Effector CD8-positive, alpha-beta T cell (primary cell): ENCODE results near the gene MPV17L2.
"Not testable (repeated sequence)": the region's sequence is repeated elsewhere in the genome, so short reads cannot be mapped to it uniquely, and the experiment has no call there.

Source experiments
- DNase-seq: peaks from one replicate; lab custom pipeline; 2025; lab: John Stamatoyannopoulos, UW

MPV17L2 gene

GRCh38 chr19:18193388-18194180 is 566 bp downstream of the MPV17L2 start:
- no peak for DNase-seq

DNA sequence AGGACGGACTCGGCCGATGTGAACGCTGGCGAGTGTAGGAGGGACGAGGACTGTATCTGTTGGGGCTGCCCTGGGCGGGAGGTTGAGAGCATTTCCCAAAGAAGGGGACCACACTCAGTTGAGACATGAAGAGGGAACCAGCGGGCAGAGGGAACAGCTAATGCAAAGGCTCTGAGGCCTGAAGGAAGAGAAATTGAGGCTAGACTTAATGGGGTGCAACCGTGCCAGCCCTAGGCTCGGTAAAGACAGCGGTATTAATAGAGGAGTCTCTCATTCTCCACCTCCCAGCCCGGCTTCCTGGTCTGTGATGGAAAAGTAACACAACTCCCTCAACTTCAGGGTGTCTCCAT is 1.1 kb downstream of the MPV17L2 start:
- no peak for DNase-seq

DNA sequence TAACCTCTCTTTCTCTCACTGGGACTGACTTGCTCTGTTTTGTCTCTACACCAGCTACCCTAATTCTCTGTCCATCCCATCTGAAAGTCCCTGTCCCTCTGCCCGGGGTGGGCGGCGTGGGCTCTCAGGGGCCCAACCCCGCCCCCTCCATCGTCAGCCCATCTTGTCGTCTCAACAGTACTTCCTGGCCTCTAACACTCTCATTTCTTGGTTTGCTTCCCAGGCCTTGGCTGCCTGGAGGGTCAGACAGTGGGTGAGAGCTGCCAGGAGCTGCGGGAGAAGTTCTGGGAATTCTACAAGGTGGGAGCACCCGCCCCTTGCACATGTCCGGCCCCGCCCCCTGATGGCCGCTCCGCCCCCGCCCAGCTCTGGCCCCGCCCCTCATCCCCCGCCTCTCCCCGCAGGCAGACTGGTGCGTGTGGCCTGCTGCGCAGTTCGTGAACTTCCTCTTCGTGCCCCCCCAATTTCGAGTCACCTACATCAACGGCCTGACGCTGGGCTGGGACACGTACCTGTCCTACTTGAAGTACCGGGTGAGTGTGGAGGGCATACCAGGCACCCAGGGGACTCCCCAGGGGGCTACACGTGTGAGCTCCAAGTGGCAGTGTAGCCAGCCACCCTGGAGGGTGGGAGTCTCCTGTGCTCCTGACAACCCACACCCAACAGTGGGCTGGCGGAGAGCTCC is 1.7 kb downstream of the MPV17L2 start:
- DNase-seq, result peak; percentile 30

DNA sequence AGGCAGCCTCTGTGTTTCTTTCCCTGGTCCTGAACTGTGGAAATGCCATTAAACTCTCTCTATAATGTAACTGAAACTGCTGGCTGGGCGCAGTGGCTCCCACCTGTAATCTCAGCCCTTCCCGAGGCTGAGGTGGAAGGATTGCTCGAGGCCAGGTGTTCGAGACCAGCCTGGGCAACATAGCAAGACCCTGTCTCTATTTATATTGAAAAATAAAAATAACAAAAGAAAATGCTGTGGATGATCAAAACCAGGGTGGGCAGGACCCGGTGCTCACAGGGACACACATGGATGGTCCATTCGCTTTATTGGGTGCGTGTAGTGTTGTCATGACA is 3.5 kb downstream of the MPV17L2 start:
- DNase-seq, result no peak

- DNase-seq, result no peak
Observed at GRCh38 chr19:18197306-18197705, 4.3 kb downstream of the MPV17L2 start.

DNA sequence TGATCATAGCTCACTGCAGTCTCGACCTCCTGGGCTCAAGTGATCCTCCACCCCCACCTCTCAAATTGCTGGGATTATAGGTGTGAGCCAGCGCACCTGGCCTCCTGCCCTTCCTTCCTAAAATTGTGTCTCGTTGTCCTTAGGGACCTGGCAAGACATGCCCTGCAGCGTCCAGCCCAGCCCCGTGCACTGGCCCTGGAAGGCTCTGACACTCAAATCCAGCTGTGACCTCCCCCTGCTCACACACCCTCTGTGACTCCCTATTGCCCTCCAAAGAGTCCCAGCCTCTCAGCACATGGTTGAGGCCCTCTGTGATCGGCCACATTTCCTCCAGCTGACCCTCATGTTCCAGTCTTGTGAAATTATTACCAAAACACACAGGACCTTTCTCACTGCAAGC is 4.9 kb downstream of the MPV17L2 start:
- DNase-seq, result no peak

DNA sequence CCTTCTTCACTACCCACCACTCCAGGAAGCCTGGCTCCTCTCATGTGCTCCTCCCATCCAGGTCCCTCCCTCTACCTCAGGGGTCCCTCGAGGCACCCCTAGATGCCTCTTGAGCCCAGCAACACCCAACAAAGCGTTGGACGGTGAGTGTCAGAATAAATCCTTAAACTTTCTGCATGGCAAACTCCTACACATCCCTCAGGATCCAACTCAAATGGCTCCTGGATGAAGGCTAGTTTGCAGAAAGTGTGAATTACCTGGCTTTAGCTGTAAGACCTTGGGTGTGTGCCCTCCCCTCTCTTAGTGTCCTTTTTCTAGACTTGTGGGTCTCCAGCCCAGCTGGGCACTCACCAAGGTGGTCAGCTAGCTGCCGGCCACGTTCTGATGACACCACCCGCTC is 5.4 kb downstream of the MPV17L2 start:
- DNase-seq, result no peak

- DNase-seq, result no peak
Observed at GRCh38 chr19:18202397-18202777, 9.4 kb downstream of the MPV17L2 start.

GRCh38 chr19:18202778-18203407 is 9.9 kb downstream of the MPV17L2 start:
- DNase-seq, result peak; percentile 8

DNA sequence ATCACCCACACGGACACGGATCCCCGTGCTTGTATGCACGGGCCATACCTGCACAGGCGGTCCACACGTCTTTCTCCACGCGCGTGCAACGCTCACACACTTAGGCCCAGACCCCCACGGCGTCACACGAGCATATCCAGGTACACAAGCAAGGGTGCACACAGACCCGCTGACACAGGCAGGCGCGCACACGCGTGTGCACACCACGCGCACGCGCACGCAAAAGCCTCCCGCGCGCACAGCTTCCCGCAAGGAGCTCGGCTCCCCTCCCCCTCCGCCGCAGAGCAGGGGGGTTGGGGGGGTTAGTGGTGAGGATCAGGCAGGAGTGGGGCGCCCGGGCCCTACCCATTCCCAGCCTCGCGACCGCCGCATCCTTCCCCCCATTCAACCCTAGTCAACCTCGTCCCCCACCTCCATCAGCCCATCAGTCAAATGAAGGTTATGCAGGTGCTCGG is 10.4 kb downstream of the MPV17L2 start:
- DNase-seq, result peak; percentile 56

DNA sequence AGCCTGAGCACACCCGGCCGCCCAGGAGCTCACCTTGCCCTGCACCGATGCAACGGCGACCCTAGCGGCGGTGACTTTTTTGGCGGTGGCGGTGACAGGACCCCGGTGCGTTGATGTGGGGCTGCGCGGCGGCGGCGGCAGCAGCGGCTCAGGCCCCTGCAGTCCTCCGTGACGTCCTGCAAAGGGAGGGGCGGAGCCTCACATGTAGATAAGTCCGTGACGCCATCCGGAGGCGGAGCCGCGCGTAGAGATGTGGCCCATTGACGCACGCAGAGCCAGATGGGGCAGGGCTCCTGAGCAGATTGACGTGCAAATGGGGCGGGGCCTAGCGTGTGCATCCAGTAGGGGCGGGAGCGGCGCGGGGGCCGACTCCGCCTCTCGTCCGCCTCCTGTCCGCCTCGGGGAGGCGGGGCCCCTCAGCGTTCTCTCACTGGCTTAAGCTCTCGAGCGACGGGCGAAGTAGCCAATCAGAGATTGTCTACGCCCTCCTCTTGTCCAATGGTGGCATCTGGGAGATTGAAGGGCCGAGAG is 10.9 kb downstream of the MPV17L2 start, which contains the start of gene RAB3A:
Gene RAB3A (minus strand): TSS at position 180 of the 531 bp plus-strand sequence. CDS start 1,302 bp downstream, outside the sequence.
- peak; percentile 98 for DNase-seq

GRCh38 chr19:18204394-18205199 is 11.6 kb downstream of the MPV17L2 start:
- peak; percentile 50 for DNase-seq

GRCh38 chr19:18205200-18205892 is 12.3 kb downstream of the MPV17L2 start:
- peak; percentile 31 for DNase-seq

- DNase-seq, result no peak
Observed at GRCh38 chr19:18206018-18206417, 13.0 kb downstream of the MPV17L2 start.

DNA sequence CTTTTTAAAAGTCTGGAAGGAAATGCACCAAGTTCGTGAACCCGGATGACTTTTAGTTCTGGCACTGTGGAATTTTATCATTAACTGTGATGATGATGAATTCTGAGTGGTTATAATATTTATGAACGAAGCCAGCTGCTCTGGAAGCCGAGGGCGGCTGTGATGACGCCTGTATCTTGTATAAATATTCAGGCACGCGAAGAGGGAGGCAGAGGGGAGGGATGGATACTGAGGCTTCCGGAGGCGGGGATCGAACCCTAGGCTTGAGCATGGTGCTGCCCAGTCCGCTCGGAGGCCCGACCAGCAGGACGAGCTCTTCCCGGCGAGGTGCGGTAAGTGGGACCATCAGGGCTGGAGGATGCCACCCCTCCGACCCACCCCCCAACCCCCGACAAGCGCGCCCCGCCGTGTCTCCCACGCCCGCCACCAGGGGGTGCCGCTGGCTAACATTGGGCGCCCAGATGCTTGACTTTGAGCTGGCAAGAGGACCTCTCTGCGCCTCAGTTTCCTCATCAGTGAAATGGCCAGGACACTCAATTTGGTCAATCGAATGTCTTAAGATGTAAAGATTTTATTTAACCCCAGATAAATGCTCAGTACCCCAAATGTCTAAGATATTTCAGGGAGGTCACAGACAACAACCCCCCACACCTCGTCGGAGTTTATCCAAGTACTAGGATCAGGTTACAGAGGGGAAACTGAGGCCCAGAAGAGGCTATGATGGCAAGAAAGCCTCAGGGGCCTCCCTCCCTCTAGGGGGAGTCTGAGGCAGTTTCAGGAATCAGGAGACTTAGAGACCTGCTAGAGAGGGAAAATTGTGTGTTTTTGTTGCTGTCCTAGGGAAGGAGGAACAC is 15.3 kb downstream of the MPV17L2 start:
- DNase-seq, result peak; percentile 36

DNA sequence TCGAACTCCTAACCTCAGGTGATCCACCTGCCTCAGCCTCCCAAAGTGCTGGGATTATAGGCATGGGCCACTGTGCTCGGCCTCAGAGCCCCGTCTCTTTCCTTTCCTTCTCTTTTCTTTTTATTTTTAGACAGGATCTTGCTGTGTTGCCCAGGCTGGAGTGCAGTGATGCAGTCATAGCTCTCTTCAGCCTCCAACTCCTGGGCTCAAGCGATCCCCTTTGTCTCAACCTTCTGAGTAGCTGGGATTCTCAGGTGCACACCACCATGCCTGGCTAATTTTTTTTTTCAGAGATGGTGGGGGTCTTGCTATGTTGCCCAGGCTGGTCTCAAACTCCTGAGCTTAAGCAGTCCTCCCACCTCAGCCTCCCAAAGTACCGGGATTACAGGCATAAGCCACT is 16.9 kb downstream of the MPV17L2 start:
- DNase-seq, result not testable (repeated sequence)

DNA sequence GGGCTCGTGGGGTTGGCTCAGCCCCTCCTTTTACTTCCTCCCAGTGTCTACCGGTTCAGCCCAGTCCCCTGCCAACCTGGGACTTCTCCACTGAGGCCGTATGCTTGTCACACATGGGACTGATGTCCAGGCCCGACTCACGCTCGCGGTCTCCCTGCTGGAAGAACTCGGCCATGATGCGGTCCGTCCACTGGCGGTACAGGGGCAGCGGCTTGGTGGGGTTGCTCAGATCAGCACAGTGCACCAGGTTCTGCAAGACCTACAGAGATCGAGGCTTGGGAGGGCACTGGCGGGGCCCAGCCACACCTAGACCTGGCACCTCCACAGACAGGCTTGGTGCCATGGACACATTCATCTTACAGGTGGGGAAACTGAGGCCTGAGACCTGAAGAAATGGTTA is 18.7 kb downstream of the MPV17L2 start:
- DNase-seq, result no peak

DNA sequence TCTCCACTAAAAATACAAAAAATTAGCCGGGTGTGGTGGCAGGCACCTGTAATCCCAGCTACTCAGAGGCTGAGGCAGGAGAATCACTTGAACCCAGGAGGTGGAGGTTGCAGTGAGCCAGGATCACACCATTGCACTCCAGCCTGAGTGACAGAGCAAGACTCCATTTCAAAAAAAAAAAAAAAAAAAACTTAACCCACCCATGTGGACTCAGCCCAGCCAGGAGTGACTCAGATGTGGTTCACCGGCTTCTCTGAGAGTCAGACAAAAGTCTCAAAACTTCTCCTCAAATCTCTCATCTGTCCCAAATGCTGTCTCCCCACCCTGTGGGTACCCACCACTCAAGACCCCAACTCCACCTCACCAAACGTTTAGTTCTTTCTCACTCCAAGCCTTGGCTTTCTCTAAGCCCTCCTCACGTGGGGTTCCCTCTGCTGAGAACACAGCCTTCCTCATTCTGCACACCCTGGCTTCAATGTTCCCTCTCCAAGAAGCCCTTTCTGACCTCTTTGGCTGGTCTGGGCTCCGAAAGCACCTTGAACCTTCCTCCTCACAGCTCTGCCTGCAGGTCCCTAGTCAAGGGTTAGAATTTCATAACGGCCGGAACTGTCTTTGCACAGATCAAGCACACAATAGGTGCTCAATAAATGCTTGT is 21.9 kb downstream of the MPV17L2 start:
- DNase-seq, result no peak

DNA sequence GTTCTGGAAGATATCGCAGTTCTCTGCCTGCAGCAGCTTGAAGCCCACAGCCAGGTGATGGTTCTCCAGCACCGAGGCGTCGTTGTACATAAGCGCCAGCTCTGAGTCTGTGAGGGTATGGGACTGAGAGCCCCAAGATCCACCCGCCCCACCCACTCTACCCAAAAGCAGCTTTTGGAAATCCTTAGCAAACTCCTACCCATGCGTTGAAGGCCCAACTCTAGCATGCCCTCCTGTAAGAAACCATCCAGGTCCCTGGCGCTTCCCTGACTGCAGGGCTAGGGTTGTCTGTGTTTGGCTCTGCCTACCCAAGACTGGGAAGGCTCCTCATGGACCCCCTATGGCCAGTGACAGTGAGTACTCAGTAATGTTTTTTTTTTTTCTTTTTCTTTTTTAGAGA is 23.8 kb downstream of the MPV17L2 start:
- DNase-seq, result no peak

DNA sequence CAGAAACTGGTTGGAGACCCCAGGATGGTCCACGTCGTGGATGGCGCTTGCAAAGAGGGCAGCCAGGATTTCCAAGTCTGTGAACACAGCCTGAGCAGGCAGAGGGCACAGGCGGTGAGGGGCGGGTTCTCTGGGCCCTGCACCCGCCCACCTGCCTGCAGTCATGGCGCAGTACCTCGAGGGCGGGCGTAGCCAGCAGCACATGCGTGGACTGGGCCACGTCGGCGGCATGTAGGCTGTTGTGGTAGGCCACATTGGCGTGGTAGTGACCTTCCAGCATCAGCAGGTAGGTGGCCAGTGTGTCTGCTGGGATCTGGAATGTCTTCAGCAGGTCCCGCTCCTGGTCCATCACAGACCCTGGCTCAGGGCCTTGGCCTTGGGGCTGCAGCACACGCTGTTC is 25.1 kb downstream of the MPV17L2 start:
- no peak for DNase-seq
